GM19240 (cell line): ENCODE results near the gene OSBPL6.
"Not testable (repeated sequence)": the region's sequence is repeated elsewhere in the genome, so short reads cannot be mapped to it uniquely, and the experiment has no call there.

ENCODE experiments used
- DNase-seq: peaks from one replicate; pipeline ENCODE4 v3.0.0; 2011; ENCODE audit warnings: low spot score; ENCODE audit not compliant: insufficient read length

The OSBPL6 gene

GRCh38 chr2:178350051-178350450, 155.7 kb downstream of the OSBPL6 start:
- no peak for DNase-seq

- not testable (repeated sequence) for DNase-seq
Measured at GRCh38 chr2:178357704-178358103, 163.4 kb downstream of the OSBPL6 start.

GRCh38 chr2:178359192-178359912, 165.0 kb downstream of the OSBPL6 start:
- DNase-seq: no peak

GRCh38 chr2:178361588-178361987, 167.3 kb downstream of the OSBPL6 start:
- no peak for DNase-seq

GRCh38 chr2:178363252-178363651, 168.9 kb downstream of the OSBPL6 start:
- DNase-seq: no peak

- DNase-seq: no peak
Measured at GRCh38 chr2:178365116-178365515, 170.8 kb downstream of the OSBPL6 start.

GRCh38 chr2:178366412-178366811, 172.1 kb downstream of the OSBPL6 start:
- no peak for DNase-seq

GRCh38 chr2:178367344-178367743, 173.0 kb downstream of the OSBPL6 start:
- no peak for DNase-seq

- DNase-seq: no peak
Measured at GRCh38 chr2:178374865-178375264, 180.6 kb downstream of the OSBPL6 start.

GRCh38 chr2:178377046-178377445, 182.7 kb downstream of the OSBPL6 start:
- no peak for DNase-seq

- no peak for DNase-seq
Measured at GRCh38 chr2:178379162-178380004, 185.1 kb downstream of the OSBPL6 start.

- DNase-seq: no peak
Measured at GRCh38 chr2:178380763-178381162, 186.5 kb downstream of the OSBPL6 start.

- DNase-seq: no peak
Measured at GRCh38 chr2:178383718-178384117, 189.4 kb downstream of the OSBPL6 start.

- no peak for DNase-seq
Measured at GRCh38 chr2:178385595-178386148, 191.4 kb downstream of the OSBPL6 start.

GRCh38 chr2:178386986-178387597, 192.8 kb downstream of the OSBPL6 start:
- no peak for DNase-seq

- no peak for DNase-seq
Measured at GRCh38 chr2:178388287-178388686, 194.0 kb downstream of the OSBPL6 start.

- DNase-seq: no peak
Measured at GRCh38 chr2:178391701-178392100, 197.4 kb downstream of the OSBPL6 start.

- no peak for DNase-seq
Measured at GRCh38 chr2:178392215-178392614, 197.9 kb downstream of the OSBPL6 start.

- DNase-seq: no peak
Measured at GRCh38 chr2:178394859-178395258, 200.5 kb downstream of the OSBPL6 start.

GRCh38 chr2:178395295-178395694, 201.0 kb downstream of the OSBPL6 start:
- no peak for DNase-seq

- no peak for DNase-seq
Measured at GRCh38 chr2:178395941-178396570, 201.7 kb downstream of the OSBPL6 start.
